HG02623 (cell line): ENCODE measurements around the gene ISG20.

ENCODE experiments used
- ATAC-seq: cut with Tn5 transposase; IDR thresholded peaks from one replicate; pipeline ENCODE4 v1.9.1; 2021; ENCODE audit warnings: moderate library complexity; ENCODE audit not compliant: unreplicated experiment

The ISG20 gene

GRCh38 chr15:88652456-88653199 is 13.8 kb downstream of the ISG20 start:
- no peak for ATAC-seq

- ATAC-seq, result no peak
Measured at GRCh38 chr15:88653200-88654064, 14.6 kb downstream of the ISG20 start.

GRCh38 chr15:88654430-88655102 is 15.8 kb downstream of the ISG20 start:
- no peak for ATAC-seq

- ATAC-seq, result no peak
Measured at GRCh38 chr15:88655103-88655553, 16.3 kb downstream of the ISG20 start.

- ATAC-seq, result no peak
Measured at GRCh38 chr15:88655800-88656488, 17.1 kb downstream of the ISG20 start.

GRCh38 chr15:88656760-88657221 is 18.0 kb downstream of the ISG20 start:
- peak; percentile 85 for ATAC-seq

GRCh38 chr15:88657326-88658069 is 18.7 kb downstream of the ISG20 start:
- ATAC-seq, result peak; percentile 10

GRCh38 chr15:88658070-88658965 is 19.5 kb downstream of the ISG20 start:
- ATAC-seq, result no peak

GRCh38 chr15:88658972-88659931 is 20.4 kb downstream of the ISG20 start:
- ATAC-seq, result no peak

GRCh38 chr15:88661041-88661700 is 22.4 kb downstream of the ISG20 start:
- ATAC-seq, result no peak

- ATAC-seq, result no peak
Measured at GRCh38 chr15:88661761-88662556, 23.1 kb downstream of the ISG20 start.

- no peak for ATAC-seq
Measured at GRCh38 chr15:88663141-88663621, 24.4 kb downstream of the ISG20 start.

- peak; percentile 55 for ATAC-seq
Measured at GRCh38 chr15:88664151-88664778, 25.4 kb downstream of the ISG20 start.

- ATAC-seq, result no peak
Measured at GRCh38 chr15:88674661-88675060, 35.8 kb downstream of the ISG20 start.

- ATAC-seq, result no peak
Measured at GRCh38 chr15:88678755-88679154, 39.9 kb downstream of the ISG20 start.
